HT1080 (cell line): ENCODE data around the gene ZNF569. TPM values are rescaled to one million over a fixed set of nuclear protein-coding genes. Genes with fewer than 3 reads are reported as not detected.
"Not testable (repeated sequence)": the region's sequence is repeated elsewhere in the genome, so short reads cannot be mapped to it uniquely, and the experiment has no call there.

ENCODE experiments used
- DNase-seq: peaks from one replicate; pipeline ENCODE4 v3.0.0-alpha.2; 2015; ENCODE audit warnings: low read depth
- polyA plus RNA-seq, 2 experiments: library from polyadenylated mRNA; depleted of rRNA; stranded (reverse); fragments of >200 nt; gene quantifications; 2 replicates each; pipeline ENCODE4 v1.2.3, GENCODE V29; 2015
- total RNA-seq: library from RNA; depleted of rRNA; stranded (reverse); fragments of >200 nt; shearing (Covaris generic); gene quantifications from 2 replicates; pipeline ENCODE4 v1.2.3, GENCODE V29; 2014; rRNA removed

ZNF569 gene
- 3.2 and 6.6 TPM in 2 replicates for total RNA-seq
- polyA plus RNA-seq (2015; cell fraction: cytosol; rRNA removed), result 0.30 and 0.34 TPM in 2 replicates
- 0.69 and 1.7 TPM in 2 replicates for polyA plus RNA-seq (2015; cell fraction: nucleus; rRNA removed)

GRCh38 chr19:37466798-37467607 is at the start of gene ZNF569:
Gene ZNF569, minus strand, starts transcription at chr19:37467444. Its CDS starts 22,523 bp downstream, at chr19:37444921.
- DNase-seq, result peak; percentile 91

GRCh38 chr19:37513397-37513796 is 46.2 kb upstream of the ZNF569 start:
- no peak for DNase-seq

GRCh38 chr19:37511821-37512220 is 44.6 kb upstream of the ZNF569 start:
- no peak for DNase-seq

- no peak for DNase-seq
These were observed 43.9 kb upstream of the ZNF569 start for GRCh38 chr19:37511186-37511585.

- DNase-seq, result no peak
These were observed 39.9 kb upstream of the ZNF569 start for GRCh38 chr19:37507167-37507464.

GRCh38 chr19:37506387-37507166 is 39.3 kb upstream of the ZNF569 start, which contains the start of gene ZNF793:
Gene ZNF793, plus strand, starts transcription at chr19:37506939. Its CDS starts 16,501 bp downstream, at chr19:37523440.
- no peak for DNase-seq

- no peak for DNase-seq
These were observed 38.7 kb upstream of the ZNF569 start for GRCh38 chr19:37505958-37506386.

GRCh38 chr19:37492213-37492612 is 25.0 kb upstream of the ZNF569 start:
- no peak for DNase-seq

GRCh38 chr19:37484406-37485168 is 17.3 kb upstream of the ZNF569 start:
- no peak for DNase-seq

- no peak for DNase-seq
These were observed 4.9 kb upstream of the ZNF569 start for GRCh38 chr19:37472165-37472564.

- no peak for DNase-seq
These were observed 3.0 kb upstream of the ZNF569 start for GRCh38 chr19:37470216-37470615.

- peak; percentile 56 for DNase-seq
These were observed 1.9 kb upstream of the ZNF569 start, which contains the start of gene ZNF570 for GRCh38 chr19:37468961-37469777. Gene ZNF570, plus strand, starts transcription at chr19:37469356. Its CDS starts 999 bp downstream, at chr19:37470355.

GRCh38 chr19:37467608-37468090 is 405 bp upstream of the ZNF569 start:
- DNase-seq, result no peak

- no peak for DNase-seq
These were observed 907 bp downstream of the ZNF569 start for GRCh38 chr19:37466277-37466797.

GRCh38 chr19:37452500-37453245 is 14.6 kb downstream of the ZNF569 start:
- DNase-seq, result no peak

GRCh38 chr19:37413313-37414084 is 53.7 kb downstream of the ZNF569 start:
- peak; percentile 3 for DNase-seq

GRCh38 chr19:37412700-37413099 is 54.5 kb downstream of the ZNF569 start:
- DNase-seq, result no peak

- not testable (repeated sequence) for DNase-seq
These were observed 61.0 kb downstream of the ZNF569 start for GRCh38 chr19:37406140-37406846.
